ENCODE measurements around the gene EMX2. TPM values are rescaled to one million over a fixed set of nuclear protein-coding genes. Genes with fewer than 3 reads are reported as not detected.

EMX2 gene
- total and polyA plus RNA-seq, 2 experiments from 2014 or later = not detected

DNA sequence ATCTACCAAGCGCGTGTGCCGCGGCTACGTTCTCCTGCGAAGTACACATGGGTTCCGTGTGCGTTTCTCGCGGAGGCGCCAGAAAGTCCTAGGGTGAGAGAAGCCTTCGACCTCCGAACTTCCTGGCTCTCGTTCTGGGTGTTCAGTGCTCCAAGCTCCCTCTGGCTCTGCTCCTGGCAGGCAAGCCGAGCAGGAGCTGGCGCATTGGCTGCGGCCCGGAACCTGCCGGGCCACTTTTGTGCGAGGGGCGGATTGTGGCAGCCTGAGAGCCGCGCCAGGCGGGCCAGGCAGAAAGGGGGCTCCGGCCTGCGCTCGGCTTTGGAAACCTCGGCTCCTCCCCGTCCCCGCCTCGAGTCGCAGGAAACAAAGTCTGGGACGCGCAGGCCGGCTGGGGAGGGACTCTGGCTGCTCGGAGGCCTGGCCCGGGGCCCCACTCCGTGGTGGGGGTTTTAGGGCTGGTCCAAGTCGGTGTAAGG is 9.6 kb downstream of the EMX2 start:
- Histone ChIP-seq H3K27ac (ENCODE audit: low read depth) (no peak overlapping the region), H3K9me2 (ENCODE audit: insufficient read depth) (no peaks in the 10 kb centered on the region), H3K36me3 (ENCODE audit: insufficient read depth) (no peaks in the 10 kb centered on the region), H3K27me3 (ENCODE audit: insufficient read depth) (peaks cover 100% of the 10 kb centered on the region), H3K4me2 (peak overlapping the region; percentile 79), H3F3A (replicated peaks; ENCODE audit: low read depth) (0 out of 2 replicates have a peak, but pooled peaks cover 3% of the 10 kb centered on the region), H3K4me3 (peak overlapping the region; percentile 51), H3K79me2 (replicated peaks; ENCODE audit: insufficient read depth) (no peaks in the 10 kb centered on the region), H3K4me1 (ENCODE audit: insufficient read depth) (peaks cover 41% of the 10 kb centered on the region), H2AFZ (no peak overlapping the region), H4K20me1 (replicated peaks; ENCODE audit: insufficient read depth) (peaks cover 31% of the 10 kb centered on the region)
- H3K4me3 Mint-ChIP-seq = peak overlapping the region; percentile 49
- ATAC-seq (peak; percentile 36), DNase-seq (ENCODE audit: low spot score) (peak; percentile 67)
- peaks cover 42% of the 10 kb centered on the region for H3K4me1 Mint-ChIP-seq
- H3K9me3 Mint-ChIP-seq = no peaks in the 10 kb centered on the region; the same call in 2 of the 3 replicates
- H3K36me3 Mint-ChIP-seq (ENCODE audit: low read depth) = no peaks in the 10 kb centered on the region; the same call in 2 of the 3 replicates
- TF ChIP-seq EZH2phosphoT487 (IDR thresholded peaks at IDR 0.05; ENCODE audit: unreplicated experiment) (no peak), EZH2 (IDR thresholded peaks at IDR 0.05; ENCODE audit: low read depth, unreplicated experiment) (peak; percentile 78)
- H3K27ac Mint-ChIP-seq = no peak overlapping the region
- H3K27me3 Mint-ChIP-seq (ENCODE audit: insufficient read depth, low read depth, poor library complexity) = peaks cover 98% of the 10 kb centered on the region

DNA sequence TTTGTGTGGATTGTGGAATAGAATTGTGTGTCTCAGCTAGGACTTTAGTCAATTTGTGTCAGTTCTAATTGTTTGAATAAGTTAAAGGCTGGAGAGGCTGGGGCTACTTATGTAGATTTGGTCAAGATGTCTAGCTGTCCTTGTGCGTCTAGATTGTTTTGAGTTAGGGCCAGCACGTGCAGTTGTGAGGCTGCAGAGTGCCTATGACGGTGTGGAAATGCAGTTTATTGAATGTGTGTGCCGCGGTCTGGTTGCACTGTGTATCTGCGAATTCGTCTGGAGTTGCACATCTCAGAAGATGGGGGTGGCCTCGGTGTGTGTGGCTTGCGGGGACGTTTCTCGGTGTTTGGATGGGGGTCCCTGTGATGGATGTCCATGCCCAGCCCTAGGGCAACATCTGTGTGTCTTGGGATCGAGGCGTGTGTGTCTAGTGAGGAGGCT is 10.2 kb downstream of the EMX2 start:
- H3K4me1 Mint-ChIP-seq = peaks cover 37% of the 10 kb centered on the region
- Histone ChIP-seq H3K27ac (ENCODE audit: low read depth) (no peak overlapping the region), H3K27me3 (ENCODE audit: insufficient read depth) (peaks cover 95% of the 10 kb centered on the region), H3K79me2 (replicated peaks; ENCODE audit: insufficient read depth) (no peaks in the 10 kb centered on the region), H3F3A (replicated peaks; ENCODE audit: low read depth) (0 out of 2 replicates have a peak, but pooled peaks cover 3% of the 10 kb centered on the region), H3K4me2 (peak overlapping the region; percentile 79), H4K20me1 (replicated peaks; ENCODE audit: insufficient read depth) (peaks cover 31% of the 10 kb centered on the region), H3K4me3 (peak overlapping the region; percentile 51), H2AFZ (no peak overlapping the region), H3K9me2 (ENCODE audit: insufficient read depth) (no peaks in the 10 kb centered on the region), H3K4me1 (ENCODE audit: insufficient read depth) (peaks cover 36% of the 10 kb centered on the region), H3K36me3 (ENCODE audit: insufficient read depth) (no peaks in the 10 kb centered on the region)
- no peaks in the 10 kb centered on the region; the same call in 2 of the 3 replicates for H3K36me3 Mint-ChIP-seq (ENCODE audit: low read depth)
- no peak overlapping the region for H3K27ac Mint-ChIP-seq
- DNase-seq (ENCODE audit: low spot score) (no peak), ATAC-seq (no peak)
- H3K27me3 Mint-ChIP-seq (ENCODE audit: insufficient read depth, low read depth, poor library complexity) = peaks cover 93% of the 10 kb centered on the region
- peak overlapping the region; percentile 47 for H3K4me3 Mint-ChIP-seq
- H3K9me3 Mint-ChIP-seq = no peaks in the 10 kb centered on the region; the same call in 2 of the 3 replicates
- TF ChIP-seq EZH2phosphoT487 (IDR thresholded peaks at IDR 0.05; ENCODE audit: unreplicated experiment) (no peak), EZH2 (IDR thresholded peaks at IDR 0.05; ENCODE audit: low read depth, unreplicated experiment) (peak; percentile 46)
- TF ChIP-seq, protein P1, sequence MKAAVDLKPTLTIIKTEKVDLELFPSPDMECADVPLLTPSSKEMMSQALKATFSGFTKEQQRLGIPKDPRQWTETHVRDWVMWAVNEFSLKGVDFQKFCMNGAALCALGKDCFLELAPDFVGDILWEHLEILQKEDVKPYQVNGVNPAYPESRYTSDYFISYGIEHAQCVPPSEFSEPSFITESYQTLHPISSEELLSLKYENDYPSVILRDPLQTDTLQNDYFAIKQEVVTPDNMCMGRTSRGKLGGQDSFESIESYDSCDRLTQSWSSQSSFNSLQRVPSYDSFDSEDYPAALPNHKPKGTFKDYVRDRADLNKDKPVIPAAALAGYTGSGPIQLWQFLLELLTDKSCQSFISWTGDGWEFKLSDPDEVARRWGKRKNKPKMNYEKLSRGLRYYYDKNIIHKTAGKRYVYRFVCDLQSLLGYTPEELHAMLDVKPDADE (IDR thresholded peaks at IDR 0.05) = no peak

DNA sequence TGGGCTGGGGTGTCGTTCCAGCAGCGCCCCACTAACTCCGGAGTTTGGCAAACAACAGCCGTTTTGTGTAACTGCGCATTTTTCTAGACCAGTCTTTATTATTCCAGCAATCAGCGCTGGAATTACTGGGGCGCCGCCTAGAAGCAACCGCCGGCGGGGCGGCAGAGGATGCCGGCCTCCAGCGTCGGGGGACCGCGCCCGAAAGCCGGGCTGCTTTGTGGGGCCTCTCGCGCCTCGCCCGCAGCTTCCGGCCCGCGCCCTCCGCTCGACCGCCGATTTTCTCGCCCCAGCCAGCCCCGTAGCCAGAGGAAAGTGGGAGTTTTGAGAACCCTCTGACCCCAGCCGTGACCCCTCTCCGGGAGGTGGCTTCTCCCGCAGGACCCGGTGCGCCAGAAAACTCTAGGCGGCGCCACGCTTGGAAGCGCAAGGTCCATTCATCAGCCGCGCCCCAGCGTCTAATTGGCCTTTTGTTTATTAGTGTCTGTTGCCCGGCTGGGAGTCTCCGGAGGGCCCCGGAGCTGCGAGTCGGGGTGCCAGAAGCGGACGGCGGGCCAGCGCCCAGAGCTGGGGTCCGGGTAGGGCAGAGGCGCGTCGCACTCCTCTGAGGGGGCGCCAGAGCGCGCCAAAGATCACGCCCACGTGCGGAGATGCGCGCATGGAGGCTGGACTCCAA is 10.7 kb downstream of the EMX2 start:
- Histone ChIP-seq H3K27me3 (ENCODE audit: insufficient read depth) (peaks cover 89% of the 10 kb centered on the region), H3K4me1 (ENCODE audit: insufficient read depth) (peaks cover 30% of the 10 kb centered on the region), H3K79me2 (replicated peaks; ENCODE audit: insufficient read depth) (no peaks in the 10 kb centered on the region), H3K4me3 (peak overlapping the region; percentile 51), H3K27ac (ENCODE audit: low read depth) (no peak overlapping the region), H2AFZ (peak overlapping the region; percentile 78; the same call in 1 of the 2 replicates), H3K36me3 (ENCODE audit: insufficient read depth) (no peaks in the 10 kb centered on the region), H3K4me2 (peak overlapping the region; percentile 79), H3F3A (replicated peaks; ENCODE audit: low read depth) (no peaks in the 10 kb centered on the region), H4K20me1 (replicated peaks; ENCODE audit: insufficient read depth) (peaks cover 31% of the 10 kb centered on the region), H3K9me2 (ENCODE audit: insufficient read depth) (no peaks in the 10 kb centered on the region)
- peak overlapping the region; percentile 57 for H3K4me3 Mint-ChIP-seq
- DNase-seq (ENCODE audit: low spot score) (peak; percentile 72), ATAC-seq (peak; percentile 45)
- H3K9me3 Mint-ChIP-seq = no peaks in the 10 kb centered on the region; the same call in 2 of the 3 replicates
- H3K27ac Mint-ChIP-seq = no peak overlapping the region
- no peaks in the 10 kb centered on the region; the same call in 2 of the 3 replicates for H3K36me3 Mint-ChIP-seq (ENCODE audit: low read depth)
- H3K4me1 Mint-ChIP-seq = peaks cover 31% of the 10 kb centered on the region
- TF ChIP-seq EZH2 (IDR thresholded peaks at IDR 0.05; ENCODE audit: low read depth, unreplicated experiment) = peak; percentile 75
- no peak for TF ChIP-seq ZNF114 (CRISPR knock-in tag; IDR thresholded peaks at IDR 0.05)
- TF ChIP-seq, protein P2, sequence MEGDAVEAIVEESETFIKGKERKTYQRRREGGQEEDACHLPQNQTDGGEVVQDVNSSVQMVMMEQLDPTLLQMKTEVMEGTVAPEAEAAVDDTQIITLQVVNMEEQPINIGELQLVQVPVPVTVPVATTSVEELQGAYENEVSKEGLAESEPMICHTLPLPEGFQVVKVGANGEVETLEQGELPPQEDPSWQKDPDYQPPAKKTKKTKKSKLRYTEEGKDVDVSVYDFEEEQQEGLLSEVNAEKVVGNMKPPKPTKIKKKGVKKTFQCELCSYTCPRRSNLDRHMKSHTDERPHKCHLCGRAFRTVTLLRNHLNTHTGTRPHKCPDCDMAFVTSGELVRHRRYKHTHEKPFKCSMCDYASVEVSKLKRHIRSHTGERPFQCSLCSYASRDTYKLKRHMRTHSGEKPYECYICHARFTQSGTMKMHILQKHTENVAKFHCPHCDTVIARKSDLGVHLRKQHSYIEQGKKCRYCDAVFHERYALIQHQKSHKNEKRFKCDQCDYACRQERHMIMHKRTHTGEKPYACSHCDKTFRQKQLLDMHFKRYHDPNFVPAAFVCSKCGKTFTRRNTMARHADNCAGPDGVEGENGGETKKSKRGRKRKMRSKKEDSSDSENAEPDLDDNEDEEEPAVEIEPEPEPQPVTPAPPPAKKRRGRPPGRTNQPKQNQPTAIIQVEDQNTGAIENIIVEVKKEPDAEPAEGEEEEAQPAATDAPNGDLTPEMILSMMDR (conservative IDR thresholded peaks at IDR 0.05; ENCODE audit: low read depth in 2 of 2) = peak; percentile 22 to 31
- TF ChIP-seq EZH2phosphoT487 (IDR thresholded peaks at IDR 0.05; ENCODE audit: unreplicated experiment) = peak; percentile 29
- H3K27me3 Mint-ChIP-seq (ENCODE audit: insufficient read depth, low read depth, poor library complexity) = peaks cover 88% of the 10 kb centered on the region
